ENCODE results near the gene PHLPP2.
"Not testable (repeated sequence)": the region's sequence is repeated elsewhere in the genome, so short reads cannot be mapped to it uniquely, and the experiment has no call there.

The PHLPP2 gene

DNA sequence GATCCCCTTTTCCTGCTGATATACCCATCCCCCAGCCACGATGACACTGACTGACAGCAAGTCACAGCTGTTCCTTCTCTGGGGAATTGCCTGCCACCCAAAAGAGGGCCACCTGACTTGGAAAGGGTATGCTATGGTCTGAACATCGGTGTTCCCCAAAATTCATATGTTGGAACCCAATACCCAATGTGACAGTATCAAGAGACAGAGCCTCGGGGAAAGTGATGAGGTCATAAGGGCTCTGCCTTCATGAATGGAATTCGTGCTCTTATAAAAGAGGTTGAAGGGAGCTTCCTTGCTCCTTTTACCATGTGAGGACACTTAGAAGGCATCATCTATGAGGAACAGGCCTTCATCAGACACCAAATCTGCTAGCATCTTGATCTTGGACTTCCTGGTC is 106.1 kb downstream of the PHLPP2 start:
- no peak for DNase-seq

DNA sequence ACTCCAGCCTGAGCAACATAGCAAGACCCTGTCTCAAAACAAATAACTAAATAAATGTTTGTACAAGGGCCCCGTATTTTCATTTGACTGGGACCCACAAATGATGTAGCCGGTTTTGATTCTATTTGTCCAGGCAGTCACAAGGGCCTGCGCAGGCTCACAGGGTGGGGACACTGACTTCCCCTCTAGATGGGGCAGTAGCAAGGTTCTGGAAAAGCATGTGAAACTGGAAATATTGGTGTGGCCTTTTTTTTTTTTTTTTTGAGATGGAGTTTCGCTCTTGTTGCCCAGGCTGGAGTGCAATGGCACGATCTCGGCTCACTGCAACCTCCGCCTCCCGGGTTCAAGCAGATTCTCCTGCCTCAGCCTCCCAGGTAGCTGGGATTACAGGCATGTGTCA is 109.5 kb downstream of the PHLPP2 start:
- DNase-seq = not testable (repeated sequence)

DNA sequence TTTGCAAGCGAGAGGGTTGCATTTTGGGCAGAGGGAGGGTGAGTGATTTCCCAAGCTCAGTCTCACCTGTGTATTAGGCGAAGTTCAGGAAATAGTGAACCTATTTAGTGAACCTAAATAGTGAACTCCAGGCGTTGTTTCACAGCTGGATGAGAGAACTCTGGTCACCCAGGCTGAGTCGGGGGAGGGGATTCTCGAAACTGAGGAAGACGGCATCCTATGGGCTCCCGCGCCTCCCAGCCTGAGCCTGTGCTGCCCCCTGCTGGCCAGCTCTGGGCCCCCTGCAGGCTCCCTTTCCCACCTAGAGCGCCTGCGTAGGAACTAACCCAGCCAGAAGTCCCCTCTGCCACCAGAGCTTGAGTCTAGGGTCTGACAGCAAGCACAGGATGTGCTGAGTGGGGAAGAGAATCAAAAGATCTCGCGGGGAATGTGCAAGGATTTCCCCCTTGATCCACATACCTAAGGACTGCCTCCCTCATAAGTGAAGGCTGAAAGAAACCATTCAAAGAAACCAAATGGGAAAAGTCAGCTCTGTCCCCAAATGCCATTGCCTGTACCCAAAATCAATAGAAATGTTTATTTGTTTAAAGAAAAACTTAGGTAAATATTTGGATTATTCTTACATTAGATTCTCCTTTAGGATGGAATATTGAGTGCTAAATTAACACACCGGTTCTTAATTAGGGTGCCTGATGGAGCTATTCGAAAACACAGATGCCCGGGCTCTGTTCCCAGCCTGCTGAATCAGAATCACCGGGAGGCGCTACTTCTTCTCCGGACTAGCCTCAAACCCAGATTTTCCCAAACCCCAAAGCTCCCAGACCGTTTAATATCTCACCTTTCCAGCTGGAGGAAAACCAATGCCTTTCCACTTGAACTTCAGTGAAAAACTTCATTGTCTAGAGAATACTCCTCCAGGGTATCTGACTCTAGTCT is 113.3 kb downstream of the PHLPP2 start:
- DNase-seq = peak; percentile 73

DNA sequence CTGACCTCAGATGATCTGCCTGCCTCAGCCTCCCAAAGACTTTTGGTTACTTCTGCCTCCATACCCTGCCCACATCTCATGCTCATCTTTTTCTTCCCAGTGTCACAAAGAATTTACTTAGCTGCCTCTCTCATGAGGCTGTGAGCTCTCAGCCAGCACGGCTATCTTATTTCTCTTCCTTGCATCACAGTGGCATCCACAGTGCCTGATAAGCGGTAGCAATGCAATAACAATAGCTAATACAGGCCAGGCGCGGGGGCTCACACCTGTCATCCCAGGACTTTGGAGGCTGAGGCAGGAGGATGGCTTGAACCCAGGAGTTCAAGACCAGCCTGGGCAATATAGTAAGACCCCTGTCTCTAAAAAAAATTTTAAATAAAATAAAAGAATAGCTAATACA is 114.1 kb downstream of the PHLPP2 start:
- DNase-seq = no peak

DNA sequence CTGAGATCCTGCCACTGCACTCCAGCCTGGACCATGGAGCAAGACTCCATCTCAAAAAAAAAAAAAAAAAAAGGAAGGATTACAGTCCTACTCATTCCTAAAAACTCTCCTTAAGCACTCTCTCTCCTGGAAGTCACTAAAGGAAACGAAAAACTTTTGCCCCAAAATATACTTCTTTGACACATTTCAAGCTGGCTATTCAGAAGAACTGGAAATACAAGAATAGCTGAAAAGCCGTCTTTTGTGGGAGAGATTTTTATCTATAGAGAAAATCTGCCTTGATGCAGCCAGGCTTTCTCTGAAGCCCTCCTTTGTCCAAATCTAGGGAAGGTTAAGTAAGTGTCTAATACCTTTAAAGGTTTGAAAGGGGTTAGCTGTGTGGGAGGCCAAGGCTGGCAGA is 115.4 kb downstream of the PHLPP2 start:
- DNase-seq = no peak

DNA sequence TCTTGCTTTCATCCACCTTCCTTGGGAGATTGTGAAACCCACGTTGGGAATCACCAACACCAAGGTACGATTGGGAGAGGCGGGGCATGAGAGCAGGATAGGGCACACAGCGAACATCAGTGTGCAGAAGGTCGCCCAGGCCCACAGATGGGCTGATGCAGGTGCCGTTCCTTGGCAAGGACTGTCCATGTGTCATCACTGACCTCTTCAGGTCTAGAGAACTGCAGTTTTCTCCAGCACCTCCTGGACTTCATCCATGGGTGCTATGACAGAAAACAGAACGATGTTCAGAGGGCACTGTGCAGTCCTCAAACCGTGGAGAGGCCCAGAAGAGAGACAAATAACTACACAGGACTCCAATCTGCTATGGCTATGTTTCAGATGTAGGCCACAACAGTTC is 123.7 kb downstream of the PHLPP2 start:
- no peak for DNase-seq

DNA sequence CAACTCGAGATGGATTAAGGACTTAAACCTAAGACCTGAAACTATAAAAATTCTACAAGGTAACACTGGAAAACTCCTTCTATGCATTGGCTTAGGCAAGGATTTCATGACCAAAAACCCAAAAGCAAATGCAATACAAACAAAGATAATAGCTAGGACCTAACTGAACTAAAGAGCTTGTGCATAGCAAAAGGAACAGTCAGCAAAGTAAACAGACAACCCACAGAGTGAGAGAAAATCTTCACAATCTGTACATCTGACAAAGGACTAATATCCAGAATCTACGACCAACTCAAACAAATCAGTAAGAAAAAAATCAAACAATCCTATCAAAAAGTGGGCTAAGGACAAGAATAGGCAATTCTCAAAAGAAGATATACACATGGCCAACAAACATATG is 126.1 kb downstream of the PHLPP2 start:
- DNase-seq = not testable (repeated sequence)

DNA sequence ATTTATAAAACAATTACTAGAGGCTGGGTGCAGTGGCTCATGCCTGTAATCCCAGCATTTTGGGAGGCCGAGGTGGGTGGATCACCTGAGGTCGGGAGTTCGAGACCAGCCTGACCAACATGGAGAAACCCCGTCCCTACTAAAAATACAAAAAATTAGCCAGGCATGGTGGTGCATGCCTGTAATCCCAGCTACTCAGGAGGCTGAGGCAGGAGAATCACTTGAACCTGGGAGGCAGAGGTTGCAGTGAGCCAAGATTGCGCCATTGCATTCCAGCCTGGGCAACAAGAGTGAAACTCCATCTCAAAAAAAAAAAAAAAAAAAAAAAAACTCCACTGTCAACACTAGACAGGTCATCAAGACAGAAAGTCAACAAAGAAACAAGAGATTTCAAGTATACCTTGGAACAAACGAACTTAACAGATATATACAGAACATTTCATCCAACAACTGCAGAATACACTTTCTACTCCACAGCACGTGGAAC is 129.1 kb downstream of the PHLPP2 start:
- DNase-seq = not testable (repeated sequence)

Data from suppressor macrophage treated with lipopolysaccharide for 4 hours (primary cell).